H9 (cell line): ENCODE results near the gene ZNF423. TPM values are rescaled to one million over a fixed set of nuclear protein-coding genes. Genes with fewer than 3 reads are reported as not detected.

Experiments used
- DNase-seq: peaks from one replicate; pipeline ENCODE4 v3.0.0-alpha.2; 2017
- H2AFZ ChIP-seq: one replicate; pipeline ENCODE4 v1.6.1; 2013; ENCODE audit warnings: mild to moderate bottlenecking, low read length, control low read depth, moderate library complexity
- H2AK5ac ChIP-seq: 2 replicates; pipeline ENCODE4 v1.6.1; 2013; ENCODE audit warnings: low read length, control low read depth, mixed read lengths; ENCODE audit not compliant: insufficient read length
- H2BK120ac ChIP-seq: one replicate; pipeline ENCODE4 v1.6.1; 2013; ENCODE audit warnings: low read depth, mild to moderate bottlenecking, low read length, control low read depth, inconsistent platforms; ENCODE audit not compliant: poor library complexity, severe bottlenecking
- H2BK12ac ChIP-seq: 2 replicates; pipeline ENCODE4 v1.6.1; 2013; ENCODE audit warnings: low read length, control low read depth, mixed read lengths, low read depth; ENCODE audit not compliant: insufficient read length
- H2BK15ac ChIP-seq: 2 replicates; pipeline ENCODE4 v1.6.1; 2013; ENCODE audit warnings: low read depth, low read length, control low read depth
- H2BK20ac ChIP-seq: one replicate; pipeline ENCODE4 v1.6.1; 2013; ENCODE audit warnings: low read depth, mild to moderate bottlenecking, low read length, control low read depth, inconsistent platforms; ENCODE audit not compliant: poor library complexity, severe bottlenecking
- H2BK5ac ChIP-seq: 2 replicates; pipeline ENCODE4 v1.6.1; 2013; ENCODE audit warnings: low read length, control low read depth, mixed read lengths; ENCODE audit not compliant: insufficient read length
- H3K14ac ChIP-seq: 2 replicates; pipeline ENCODE4 v1.6.1; 2013; ENCODE audit warnings: low read length, control low read depth; ENCODE audit not compliant: insufficient read depth
- H3K18ac ChIP-seq: 2 replicates; pipeline ENCODE4 v1.6.1; 2013; ENCODE audit warnings: low read depth, mild to moderate bottlenecking, mixed read lengths, low read length, control low read depth; ENCODE audit not compliant: insufficient read length
- H3K23ac ChIP-seq: 2 replicates; pipeline ENCODE4 v1.6.1; 2013; ENCODE audit warnings: low read length, control low read depth, mixed read lengths, low read depth; ENCODE audit not compliant: insufficient read length
- H3K23me2 ChIP-seq: 2 replicates; pipeline ENCODE4 v1.6.1; 2013; ENCODE audit warnings: low read depth, mild to moderate bottlenecking, mixed read lengths, low read length, control low read depth; ENCODE audit not compliant: insufficient read length, poor library complexity, severe bottlenecking
- H3K27ac ChIP-seq: 2 replicates; pipeline ENCODE4 v1.5.1; 2013; ENCODE audit warnings: low read length, control low read depth, mixed read lengths, low read depth; ENCODE audit not compliant: insufficient read length
- H3K27me3 ChIP-seq: 2 replicates; pipeline ENCODE4 v1.6.1; 2013; ENCODE audit warnings: low read length, control low read depth, inconsistent platforms; ENCODE audit not compliant: insufficient read depth
- H3K4ac ChIP-seq: 2 replicates; pipeline ENCODE4 v1.6.1; 2013; ENCODE audit warnings: low read depth, mild to moderate bottlenecking, control low read depth, inconsistent platforms, low read length, moderate library complexity
- H3K4me1 ChIP-seq: 2 replicates; pipeline ENCODE4 v1.6.1; 2013; ENCODE audit warnings: low read length, control low read depth, inconsistent platforms; ENCODE audit not compliant: insufficient read depth
- H3K4me2 ChIP-seq: 2 replicates; pipeline ENCODE4 v1.6.1; 2013; ENCODE audit warnings: low read length, control low read depth, mixed read lengths; ENCODE audit not compliant: insufficient read length, insufficient read depth
- H3K56ac ChIP-seq: 2 replicates; pipeline ENCODE4 v1.6.1; 2013; ENCODE audit warnings: low read depth, mild to moderate bottlenecking, mixed read lengths, low read length, control low read depth; ENCODE audit not compliant: insufficient read length
- H3K79me1 ChIP-seq: 2 replicates; pipeline ENCODE4 v1.6.1; 2013; ENCODE audit warnings: low read depth, mild to moderate bottlenecking, moderate library complexity, low read length, control low read depth, inconsistent platforms; ENCODE audit not compliant: insufficient read depth, poor library complexity, severe bottlenecking
- H3K79me2 ChIP-seq: 2 replicates; pipeline ENCODE4 v1.6.1; 2013; ENCODE audit warnings: low read length, control low read depth, inconsistent platforms; ENCODE audit not compliant: insufficient read depth
- H3K9ac ChIP-seq: 2 replicates; pipeline ENCODE4 v1.6.1; 2013; ENCODE audit warnings: low read length, control low read depth, mixed read lengths; ENCODE audit not compliant: insufficient read length; ENCODE audit errors: extremely low read depth
- H3K9me3 ChIP-seq: one replicate; pipeline ENCODE4 v1.6.1; 2013; ENCODE audit warnings: low read depth, low read length, inconsistent platforms; ENCODE audit not compliant: control insufficient read depth
- H3T11ph ChIP-seq: one replicate; pipeline ENCODE4 v1.6.1; 2013; ENCODE audit warnings: mild to moderate bottlenecking, low read length, control low read depth, inconsistent platforms
- H4K20me1 ChIP-seq: one replicate; pipeline ENCODE4 v1.6.1; 2013; ENCODE audit not compliant: control insufficient read depth, insufficient read length, insufficient read depth
- H4K5ac ChIP-seq: 2 replicates; pipeline ENCODE4 v1.6.1; 2013; ENCODE audit warnings: low read depth, mild to moderate bottlenecking, mixed read lengths, low read length, control low read depth; ENCODE audit not compliant: insufficient read length
- H4K8ac ChIP-seq: replicated peaks from 2 replicates; pipeline ENCODE4 v1.6.1; 2013; ENCODE audit warnings: low read length, control low read depth, mixed read lengths, low read depth; ENCODE audit not compliant: insufficient read length
- H4K91ac ChIP-seq: 2 replicates; pipeline ENCODE4 v1.6.1; 2013; ENCODE audit warnings: low read depth, mild to moderate bottlenecking, moderate library complexity, mixed read lengths, low read length, control low read depth; ENCODE audit not compliant: insufficient read length
- H3K27ac Mint-ChIP-seq, 3 experiments: 2 replicates in 2 of 3; 3 replicates in 1 of 3; pipeline ENCODE4 v1.8.0; 2020 to 2021; ENCODE audit warnings: mixed read lengths in 3 of 3, mild to moderate bottlenecking in 1 of 3, moderate library complexity in 1 of 3
- H3K27me3 Mint-ChIP-seq: 2 replicates; pipeline ENCODE4 v1.8.0; 2021; ENCODE audit warnings: low read depth, mild to moderate bottlenecking, moderate library complexity, mixed read lengths
- H3K36me3 Mint-ChIP-seq, 3 experiments: 2 replicates in 2 of 3; 3 replicates in 1 of 3; pipeline ENCODE4 v1.8.0; 2020 to 2021; ENCODE audit warnings: low read depth in 3 of 3, mixed read lengths in 3 of 3; ENCODE audit not compliant: insufficient read depth in 1 of 3
- H3K4me1 Mint-ChIP-seq, 2 experiments: 2 replicates each; pipeline ENCODE4 v1.8.0; 2020; ENCODE audit warnings: mixed read lengths in 2 of 2
- H3K4me3 Mint-ChIP-seq, 2 experiments: 2 replicates in 1 of 2; 3 replicates in 1 of 2; pipeline ENCODE4 v1.8.0; 2020 to 2021; ENCODE audit warnings: mild to moderate bottlenecking in 2 of 2, mixed read lengths in 2 of 2, moderate library complexity in 1 of 2
- H3K9me3 Mint-ChIP-seq, 2 experiments: 2 replicates in 1 of 2; 3 replicates in 1 of 2; pipeline ENCODE4 v1.8.0; 2020; ENCODE audit warnings: mild to moderate bottlenecking in 2 of 2, mixed read lengths in 2 of 2, moderate library complexity in 1 of 2
- CTCF ChIP-seq: fragments of 200-600 bp; sonication (generic); conservative IDR thresholded peaks from 3 replicates; pipeline ENCODE4 v1.8.0; 2021; ENCODE audit warnings: antibody characterized with exemption, mild to moderate bottlenecking
- WGBS: extraction: QIAGEN DNeasy Blood & Tissue Kit; methylation state at CpG from one replicate; pipeline ENCODE4 v1.1.7; 2013; ENCODE audit warnings: missing lambda C conversion rate, low lambda C conversion rate, mixed read lengths; ENCODE audit not compliant: insufficient read length; ENCODE audit errors: extremely low coverage; 5-methylcytosine and 5-hydroxymethylcytosine counted together
- total RNA-seq: library from RNA; stranded (reverse); gene quantifications from 2 replicates; pipeline ENCODE4 v1.2.1, GENCODE V29; 2021

Gene ZNF423
- total RNA-seq, 1 experiment from 2014 or later: 51.5 TPM

- peaks cover 4 to 9% of the 10 kb centered on the region in 2 experiments; a peak in 4 of 5 replicates for H3K9me3 Mint-ChIP-seq
- Histone ChIP-seq H3T11ph (no peak overlapping the region), H3K14ac (no peak overlapping the region), H3K56ac (no peak overlapping the region), H3K4ac (no peak overlapping the region), H3K79me2 (no peaks in the 10 kb centered on the region), H2BK20ac (no peak overlapping the region), H2BK12ac (no peak overlapping the region), H3K18ac (no peak overlapping the region), H3K23me2 (no peaks in the 10 kb centered on the region), H2BK5ac (no peak overlapping the region), H4K91ac (no peak overlapping the region), H3K79me1 (no peaks in the 10 kb centered on the region), H2BK120ac (no peak overlapping the region), H3K27ac (no peak overlapping the region), H4K8ac (no peak overlapping the region), H4K20me1 (no peaks in the 10 kb centered on the region), H2AFZ (no peak overlapping the region), H2BK15ac (no peak overlapping the region), H3K9me3 (no peaks in the 10 kb centered on the region), H3K9ac (no peak overlapping the region), H2AK5ac (no peak overlapping the region), H3K4me2 (no peak overlapping the region), H3K4me1 (no peaks in the 10 kb centered on the region), H3K27me3 (no peaks in the 10 kb centered on the region), H4K5ac (no peak overlapping the region), H3K23ac (no peak overlapping the region)
- H3K27me3 Mint-ChIP-seq: no peaks in the 10 kb centered on the region; the same call in 1 of the 2 replicates
- no peak for TF ChIP-seq CTCF
- no peak overlapping the region for H3K27ac Mint-ChIP-seq
- no peak for DNase-seq
- WGBS: no CpG with 5 or more reads among the region's 1 CpG
- H3K4me3 Mint-ChIP-seq: no peak overlapping the region
- peaks cover 5 to 9% (median 5%) of the 10 kb centered on the region in 3 experiments for H3K36me3 Mint-ChIP-seq
- H3K4me1 Mint-ChIP-seq: peaks cover 11 to 24% of the 10 kb centered on the region in 2 experiments
These were observed 202.3 kb downstream of the ZNF423 start for GRCh38 chr16:49653577-49653976.
